Heart left ventricle (tissue), 13 donors: Measurements from ENCODE around the gene WNT5A.

ENCODE experiments used
- POLR2A ChIP-seq, 2 donors: fragments of 450-650 bp; IDR thresholded peaks; one replicate each; pipeline ENCODE4 v1.6.1; 2017; ENCODE audit warnings: antibody characterized with exemption in 2 of 2, mild to moderate bottlenecking in 2 of 2, moderate library complexity in 2 of 2
- TF ChIP-seq, protein P1 (sequence below), 12 donors: fragments of 200-600 bp; sonication (generic) in 4 of 12; IDR thresholded peaks; one replicate each; pipeline versions ENCODE4 v1.5.0 to v1.8.0; 2018 to 2022; ENCODE audit warnings: antibody characterized with exemption in 12 of 12, mild to moderate bottlenecking in 5 of 12
- donor health status: ischemic (EF 13 %, LVEDD 7.1; RV severe dilation, severe dysfunction).
- donor health status: DM: no; HTN: yes; CAD: no.
- donor health status: DM: no; HTN: no; CAD: no.
- donor health status: ischemic (EF 25% LVEDD 6.9; RV normal size, moderate dysfunction).
- donor health status: ischemic (EF 25% LVEDD 5.7; RV mildly dilated, moderate dysfunction).
- donor health status: ischemic (EF 35%, LVEDD 5.7; RV mildly dilated, moderate dysfunction).
- donor health status: nonischemic (EF 11% LVEDD 7.7; RV severe dilation, severe dysfunction).
- donor health status: DM: yes; HTN: yes; CAD: no.
- donor health status: PGD.
- donor health status: ischemic (EF 29% LVEDD 5.4; RV normal size, mild dysfunction).
- donor health status: nonischemic (EF 23%, LVEDD 6.1; RV moderate dilation, normal function).

DNA sequence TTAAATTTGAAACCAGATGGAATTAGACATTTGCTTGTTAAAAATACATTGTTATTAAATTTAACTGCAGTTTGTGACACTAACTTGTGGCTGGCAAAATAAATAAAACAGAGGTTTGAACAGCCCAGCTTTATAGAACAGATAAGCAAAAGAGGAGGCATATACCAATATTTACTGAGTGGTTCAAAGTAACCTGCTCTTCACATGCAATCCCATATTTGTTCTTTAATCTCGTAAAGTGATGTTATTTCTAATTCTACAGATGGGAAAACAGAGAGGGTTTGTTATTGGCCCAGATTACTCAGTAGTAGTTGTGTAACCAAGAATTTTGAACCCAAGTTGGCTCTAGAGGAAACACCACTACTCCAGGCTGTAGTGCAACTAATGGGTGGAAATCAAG lies 37.6 kb downstream of the WNT5A start:
- TF ChIP-seq, protein P1, sequence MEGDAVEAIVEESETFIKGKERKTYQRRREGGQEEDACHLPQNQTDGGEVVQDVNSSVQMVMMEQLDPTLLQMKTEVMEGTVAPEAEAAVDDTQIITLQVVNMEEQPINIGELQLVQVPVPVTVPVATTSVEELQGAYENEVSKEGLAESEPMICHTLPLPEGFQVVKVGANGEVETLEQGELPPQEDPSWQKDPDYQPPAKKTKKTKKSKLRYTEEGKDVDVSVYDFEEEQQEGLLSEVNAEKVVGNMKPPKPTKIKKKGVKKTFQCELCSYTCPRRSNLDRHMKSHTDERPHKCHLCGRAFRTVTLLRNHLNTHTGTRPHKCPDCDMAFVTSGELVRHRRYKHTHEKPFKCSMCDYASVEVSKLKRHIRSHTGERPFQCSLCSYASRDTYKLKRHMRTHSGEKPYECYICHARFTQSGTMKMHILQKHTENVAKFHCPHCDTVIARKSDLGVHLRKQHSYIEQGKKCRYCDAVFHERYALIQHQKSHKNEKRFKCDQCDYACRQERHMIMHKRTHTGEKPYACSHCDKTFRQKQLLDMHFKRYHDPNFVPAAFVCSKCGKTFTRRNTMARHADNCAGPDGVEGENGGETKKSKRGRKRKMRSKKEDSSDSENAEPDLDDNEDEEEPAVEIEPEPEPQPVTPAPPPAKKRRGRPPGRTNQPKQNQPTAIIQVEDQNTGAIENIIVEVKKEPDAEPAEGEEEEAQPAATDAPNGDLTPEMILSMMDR (IDR thresholded peaks at IDR 0.05): no peak
- no peak for TF ChIP-seq POLR2A (IDR thresholded peaks at IDR 0.05)
